HL-60 (cell line): Measurements from ENCODE around the gene ZNF850.
A peak's percentile ranks its signal among the peaks of the same experiment; 100 is the strongest.
"Not testable (repeated sequence)": the region's sequence is repeated elsewhere in the genome, so short reads cannot be mapped to it uniquely, and the experiment has no call there.

ENCODE experiments used
- DNase-seq, 2 experiments: peaks; one replicate each; pipeline ENCODE4 v3.0.0-alpha.2; 2010 to 2020; ENCODE audit warnings: low read depth in 1 of 2, low spot score in 1 of 2
- H3K27ac ChIP-seq: fragments of 250-450 bp; sonication (Bioruptor Pico); replicated peaks from 2 replicates; pipeline ENCODE4 v1.5.1; 2020; ENCODE audit warnings: mild to moderate bottlenecking, moderate library complexity
- H3K27me3 ChIP-seq: fragments of 250-450 bp; sonication (Bioruptor Pico); 2 replicates; pipeline ENCODE4 v1.5.1; 2021; ENCODE audit warnings: mild to moderate bottlenecking, moderate library complexity; ENCODE audit not compliant: insufficient read depth, poor library complexity, severe bottlenecking
- H3K4me3 ChIP-seq: replicated peaks from 2 replicates; pipeline ENCODE4 v1.5.1; 2011; ENCODE audit warnings: mild to moderate bottlenecking, control low read depth, low read length; ENCODE audit not compliant: insufficient read depth
- CTCF ChIP-seq: IDR thresholded peaks from one replicate; pipeline ENCODE4 v1.5.1; 2011; ENCODE audit warnings: low read length, control low read depth, inconsistent platforms; ENCODE audit not compliant: insufficient read depth
- GABPA ChIP-seq: IDR thresholded peaks from 2 replicates; pipeline ENCODE4 v1.6.1; 2012; ENCODE audit warnings: low read depth
- POLR2AphosphoS5 ChIP-seq: IDR thresholded peaks from 2 replicates; pipeline ENCODE4 v1.6.1; 2012; ENCODE audit warnings: low read depth
- REST ChIP-seq: IDR thresholded peaks from 2 replicates; pipeline ENCODE4 v1.6.1; 2012; ENCODE audit warnings: low read depth; ENCODE audit not compliant: insufficient replicate concordance
- SPI1 ChIP-seq: IDR thresholded peaks from 2 replicates; pipeline ENCODE4 v1.6.1; 2012; ENCODE audit warnings: low read depth, mild to moderate bottlenecking, borderline replicate concordance

ZNF850 gene

GRCh38 chr19:36771261-36772231, 1.1 kb downstream of the ZNF850 start:
- Histone ChIP-seq H3K4me3 (peak overlapping the region; percentile 96), H3K27ac (peak overlapping the region; percentile 97), H3K27me3 (no peaks in the 10 kb centered on the region)
- DNase-seq, result peak; percentile 63 to 85
- TF ChIP-seq POLR2AphosphoS5 (peak; percentile 51; the same call in 1 of the 2 replicates), CTCF (no peak)

GRCh38 chr19:36750066-36750691, 22.4 kb downstream of the ZNF850 start:
- no peaks in the 10 kb centered on the region for H3K27me3 ChIP-seq
- H3K27ac ChIP-seq, result no peak overlapping the region
- TF ChIP-seq POLR2AphosphoS5, result no peak
- no peak for TF ChIP-seq GABPA
- TF ChIP-seq REST, result no peak
- no peak for TF ChIP-seq CTCF
- TF ChIP-seq SPI1, result no peak
- H3K4me3 ChIP-seq, result no peak overlapping the region
- no peak for DNase-seq

DNA sequence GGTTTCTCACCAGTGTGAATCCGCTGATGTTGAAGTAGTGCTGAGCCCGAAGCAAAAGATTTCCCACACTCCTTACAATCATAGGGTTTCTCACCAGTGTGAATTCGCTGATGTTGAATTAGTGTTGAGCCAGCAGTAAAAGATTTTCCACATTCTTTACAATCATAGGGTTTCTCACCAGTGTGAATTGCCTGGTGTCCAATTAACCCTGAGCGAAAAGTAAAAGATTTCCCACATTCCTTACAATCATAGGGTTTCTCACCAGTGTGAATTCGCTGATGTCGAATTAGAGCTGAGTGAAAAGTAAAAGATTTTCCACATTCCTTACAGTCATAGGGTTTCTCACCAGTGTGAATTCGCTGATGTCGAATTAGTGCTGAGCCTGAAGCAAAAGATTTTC, 23.0 kb downstream of the ZNF850 start:
- DNase-seq, H3K4me3 ChIP-seq, H3K27ac ChIP-seq: not testable (repeated sequence)

GRCh38 chr19:36748431-36749275, 24.0 kb downstream of the ZNF850 start:
- no peak overlapping the region for H3K4me3 ChIP-seq
- DNase-seq, result no peak
- TF ChIP-seq CTCF (no peak), REST (no peak), SPI1 (no peak), POLR2AphosphoS5 (no peak), GABPA (no peak)

More for the DNA sequence above, 23.0 kb downstream of the ZNF850 start:
- H3K27me3 ChIP-seq, result not testable (repeated sequence)

More at GRCh38 chr19:36748431-36749275, 24.0 kb downstream of the ZNF850 start:
- H3K27ac ChIP-seq, result no peak overlapping the region
- H3K27me3 ChIP-seq, result no peaks in the 10 kb centered on the region
